ENCODE data around the gene IGFALS. TPM values are rescaled to one million over a fixed set of nuclear protein-coding genes. Genes with fewer than 3 reads are reported as not detected.

IGFALS gene
- total RNA-seq, 1 experiment from 2014 or later, result not detected

DNA sequence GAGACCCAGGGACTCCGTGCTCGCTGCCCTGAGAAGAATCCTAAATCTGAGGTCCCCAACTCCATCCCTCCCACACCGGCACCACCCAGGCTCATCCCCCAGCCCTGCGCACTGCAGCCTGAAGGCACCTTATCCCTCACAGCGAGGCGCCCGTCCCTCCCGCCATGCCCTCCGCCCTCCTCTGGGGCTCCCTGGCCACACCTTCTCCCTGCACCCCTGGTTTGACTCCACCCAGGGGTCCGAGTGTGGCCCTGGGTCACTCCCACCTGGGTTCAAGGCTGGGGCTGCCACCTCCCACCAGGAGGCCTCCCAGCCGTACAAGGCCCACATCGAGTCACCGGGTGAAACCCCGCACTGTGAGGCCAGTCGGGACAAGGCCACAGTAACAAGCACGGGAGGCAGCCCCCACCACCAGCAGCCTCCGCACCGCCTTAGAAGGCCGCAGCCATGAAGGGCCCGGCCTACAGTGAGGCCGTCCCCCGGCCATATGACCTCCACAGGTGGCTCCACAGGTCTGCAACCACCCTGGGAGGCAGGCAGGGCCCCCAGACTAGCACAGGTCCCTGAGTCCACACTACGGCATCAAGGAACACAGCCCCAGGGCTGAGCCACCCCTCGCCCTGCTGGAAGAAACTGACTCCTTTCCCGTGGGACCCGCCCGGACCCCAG lies 24.8 kb upstream of the IGFALS start:
- no peaks in the 10 kb centered on the region for H3K9me3 ChIP-seq (ENCODE audit: insufficient read depth, low read depth)
- ChIA-PET POLR2A (ENCODE audit: unreplicated experiment) (no interaction called here), CTCF (no interaction called here)
- BruUV-seq (replicated peaks), result no TSS peak
- no peaks in the 10 kb centered on the region for H3K9me2 ChIP-seq (ENCODE audit: insufficient read depth)
- no peak overlapping the region for H2AFZ ChIP-seq
- 0 out of 2 replicates have a peak, but pooled peaks cover 6% of the 10 kb centered on the region for H3K36me3 ChIP-seq (ENCODE audit: low read depth)
- H3K4me2 ChIP-seq, result no peak overlapping the region
- H3K4me1 ChIP-seq (replicated peaks; ENCODE audit: insufficient read depth), result no peaks in the 10 kb centered on the region
- H4K20me1 ChIP-seq (ENCODE audit: insufficient read depth), result no peaks in the 10 kb centered on the region
- H3K27me3 ChIP-seq (ENCODE audit: insufficient read depth, low read depth), result no peaks in the 10 kb centered on the region
- intact Hi-C loops (cut with micrococcal nuclease; ENCODE audit: unreplicated experiment), result no loop called here
- no peak overlapping the region for H3K27ac ChIP-seq
- no peaks in the 10 kb centered on the region for H3K79me2 ChIP-seq (ENCODE audit: low read depth)
- TF ChIP-seq EZH2 (IDR thresholded peaks at IDR 0.05; ENCODE audit: low read depth), result no peak
- TF ChIP-seq, protein P1, sequence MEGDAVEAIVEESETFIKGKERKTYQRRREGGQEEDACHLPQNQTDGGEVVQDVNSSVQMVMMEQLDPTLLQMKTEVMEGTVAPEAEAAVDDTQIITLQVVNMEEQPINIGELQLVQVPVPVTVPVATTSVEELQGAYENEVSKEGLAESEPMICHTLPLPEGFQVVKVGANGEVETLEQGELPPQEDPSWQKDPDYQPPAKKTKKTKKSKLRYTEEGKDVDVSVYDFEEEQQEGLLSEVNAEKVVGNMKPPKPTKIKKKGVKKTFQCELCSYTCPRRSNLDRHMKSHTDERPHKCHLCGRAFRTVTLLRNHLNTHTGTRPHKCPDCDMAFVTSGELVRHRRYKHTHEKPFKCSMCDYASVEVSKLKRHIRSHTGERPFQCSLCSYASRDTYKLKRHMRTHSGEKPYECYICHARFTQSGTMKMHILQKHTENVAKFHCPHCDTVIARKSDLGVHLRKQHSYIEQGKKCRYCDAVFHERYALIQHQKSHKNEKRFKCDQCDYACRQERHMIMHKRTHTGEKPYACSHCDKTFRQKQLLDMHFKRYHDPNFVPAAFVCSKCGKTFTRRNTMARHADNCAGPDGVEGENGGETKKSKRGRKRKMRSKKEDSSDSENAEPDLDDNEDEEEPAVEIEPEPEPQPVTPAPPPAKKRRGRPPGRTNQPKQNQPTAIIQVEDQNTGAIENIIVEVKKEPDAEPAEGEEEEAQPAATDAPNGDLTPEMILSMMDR (conservative IDR thresholded peaks at IDR 0.05), result no peak
- DNase-seq, result no peak
- no peak overlapping the region for H3K4me3 ChIP-seq
- H3F3A ChIP-seq (ENCODE audit: insufficient read depth, low read depth), result peaks cover 9% of the 10 kb centered on the region; the same call in 1 of the 2 replicates

- CTCF ChIA-PET, result no interaction called here
- no peak for DNase-seq
- Histone ChIP-seq H3K27me3 (ENCODE audit: insufficient read depth, low read depth) (no peaks in the 10 kb centered on the region), H3F3A (ENCODE audit: insufficient read depth, low read depth) (peaks cover 9% of the 10 kb centered on the region; the same call in 1 of the 2 replicates), H3K9me3 (ENCODE audit: insufficient read depth, low read depth) (no peaks in the 10 kb centered on the region), H4K20me1 (ENCODE audit: insufficient read depth) (no peaks in the 10 kb centered on the region), H3K9me2 (ENCODE audit: insufficient read depth) (no peaks in the 10 kb centered on the region), H3K79me2 (ENCODE audit: low read depth) (no peaks in the 10 kb centered on the region), H3K4me1 (replicated peaks; ENCODE audit: insufficient read depth) (no peaks in the 10 kb centered on the region), H3K36me3 (ENCODE audit: low read depth) (0 out of 2 replicates have a peak, but pooled peaks cover 6% of the 10 kb centered on the region), H3K27ac (no peak overlapping the region), H3K4me2 (no peak overlapping the region), H2AFZ (no peak overlapping the region), H3K4me3 (no peak overlapping the region)
- TF ChIP-seq EZH2 (IDR thresholded peaks at IDR 0.05; ENCODE audit: low read depth), result no peak
- TF ChIP-seq, protein P1 (conservative IDR thresholded peaks at IDR 0.05), result no peak
- no TSS peak for BruUV-seq (replicated peaks)
- intact Hi-C loops (cut with micrococcal nuclease; ENCODE audit: unreplicated experiment), result no loop called here
- POLR2A ChIA-PET (ENCODE audit: unreplicated experiment), result no interaction called here
These were observed 24.2 kb upstream of the IGFALS start for GRCh38 chr16:1817716-1818115.

GRCh38 chr16:1817276-1817589 lies 23.7 kb upstream of the IGFALS start:
- intact Hi-C loops (cut with micrococcal nuclease; ENCODE audit: unreplicated experiment), result no loop called here
- Histone ChIP-seq H3K27ac (no peak overlapping the region), H3K4me2 (no peak overlapping the region), H4K20me1 (ENCODE audit: insufficient read depth) (no peaks in the 10 kb centered on the region), H3K27me3 (ENCODE audit: insufficient read depth, low read depth) (no peaks in the 10 kb centered on the region), H3K4me1 (replicated peaks; ENCODE audit: insufficient read depth) (no peaks in the 10 kb centered on the region), H3K36me3 (ENCODE audit: low read depth) (0 out of 2 replicates have a peak, but pooled peaks cover 6% of the 10 kb centered on the region), H3F3A (ENCODE audit: insufficient read depth, low read depth) (peaks cover 9% of the 10 kb centered on the region; the same call in 1 of the 2 replicates), H3K9me2 (ENCODE audit: insufficient read depth) (no peaks in the 10 kb centered on the region), H3K4me3 (no peak overlapping the region), H3K79me2 (ENCODE audit: low read depth) (no peaks in the 10 kb centered on the region), H2AFZ (no peak overlapping the region), H3K9me3 (ENCODE audit: insufficient read depth, low read depth) (no peaks in the 10 kb centered on the region)
- no peak for TF ChIP-seq EZH2 (IDR thresholded peaks at IDR 0.05; ENCODE audit: low read depth)
- TF ChIP-seq, protein P1 (conservative IDR thresholded peaks at IDR 0.05), result no peak
- no peak for DNase-seq
- CTCF ChIA-PET, result no interaction called here
- BruUV-seq (replicated peaks), result no TSS peak
- POLR2A ChIA-PET (ENCODE audit: unreplicated experiment), result no interaction called here
